Spinal cord (tissue), 10 donors: ENCODE measurements around the gene SH3RF3. TPM values are rescaled to one million over a fixed set of nuclear protein-coding genes. Genes with fewer than 3 reads are reported as not detected.

Source experiments
- DNase-seq, 6 donors: peaks; one replicate each; pipeline versions ENCODE4 v3.0.0 to v3.0.0-alpha.2; 2013 to 2015; ENCODE audit warnings: low spot score in 6 of 6, low read depth in 4 of 6
- H3K27ac ChIP-seq: one replicate; pipeline ENCODE4 v1.5.1; 2013; ENCODE audit warnings: low read depth, low read length, control low read depth
- H3K27me3 ChIP-seq: one replicate; pipeline ENCODE4 v1.6.1; 2013; ENCODE audit warnings: low read length; ENCODE audit not compliant: control insufficient read depth, insufficient read depth
- H3K36me3 ChIP-seq: one replicate; pipeline ENCODE4 v1.6.1; 2013; ENCODE audit warnings: low read length; ENCODE audit not compliant: control insufficient read depth, insufficient read depth
- H3K4me1 ChIP-seq: one replicate; pipeline ENCODE4 v1.6.1; 2013; ENCODE audit warnings: low read length; ENCODE audit not compliant: control insufficient read depth, insufficient read depth
- H3K4me3 ChIP-seq: one replicate; pipeline ENCODE4 v1.5.1; 2013; ENCODE audit warnings: low read depth, low read length, control low read depth
- H3K9me3 ChIP-seq: one replicate; pipeline ENCODE4 v1.6.1; 2013; ENCODE audit warnings: low read length; ENCODE audit not compliant: control insufficient read depth, insufficient read depth
- WGBS: methylation state at CpG from one replicate; pipeline ENCODE4 v1.1.5; 2013; ENCODE audit warnings: missing lambda C conversion rate; ENCODE audit not compliant: insufficient coverage; 5-methylcytosine and 5-hydroxymethylcytosine counted together
- polyA plus RNA-seq, 2 donors: library from polyadenylated mRNA; unstranded; fragments of 120-200 nt; gene quantifications; one replicate each; pipeline ENCODE4 v1.2.1, GENCODE V29; 2013; ENCODE audit not compliant: insufficient read length in 2 of 2
- total RNA-seq, 2 donors: library from RNA; depleted of rRNA in 1 of 2; stranded (reverse); fragments of 120-200 nt in 1 of 2; fragments of >200 nt in 1 of 2; gene quantifications; one replicate each; pipeline versions ENCODE4 v1.2.3 to v1.2.4, GENCODE V29; 2013 to 2014
- donor health status: healthy.

Gene SH3RF3
- total and polyA plus RNA-seq, 4 donors: 4.8 to 11.8 (median 7.8) TPM

- Histone ChIP-seq H3K36me3 (peaks cover 8% of the 10 kb centered on the region), H3K27me3 (peaks cover 8% of the 10 kb centered on the region), H3K9me3 (peaks cover 8% of the 10 kb centered on the region), H3K4me3 (no peak overlapping the region), H3K4me1 (peaks cover 44% of the 10 kb centered on the region), H3K27ac (peak overlapping the region; percentile 27)
- DNase-seq: peak in 2 of 6 donors; percentile 54 to 83
- 13% methylated on average over 3 of the region's 4 CpGs for WGBS
Measured at GRCh38 chr2:109439390-109439786, 310.4 kb downstream of the SH3RF3 start.

GRCh38 chr2:109439986-109440385, 311.0 kb downstream of the SH3RF3 start:
- Histone ChIP-seq H3K27ac (peak overlapping the region; percentile 27), H3K36me3 (peaks cover 8% of the 10 kb centered on the region), H3K4me1 (peaks cover 44% of the 10 kb centered on the region), H3K9me3 (peaks cover 9% of the 10 kb centered on the region), H3K27me3 (peaks cover 9% of the 10 kb centered on the region), H3K4me3 (no peak overlapping the region)
- WGBS: 93% methylated on average over 5 of the region's 7 CpGs
- DNase-seq: no peak

- no peak for DNase-seq
- H3K27ac ChIP-seq: no peak overlapping the region
- peaks cover 8% of the 10 kb centered on the region for H3K36me3 ChIP-seq
- H3K4me1 ChIP-seq: peaks cover 43% of the 10 kb centered on the region
- peaks cover 3% of the 10 kb centered on the region for H3K27me3 ChIP-seq
- no peak overlapping the region for H3K4me3 ChIP-seq
- H3K9me3 ChIP-seq: peaks cover 9% of the 10 kb centered on the region
- 65% methylated on average over 2 of the region's 4 CpGs for WGBS
Measured at GRCh38 chr2:109440499-109441156, 311.6 kb downstream of the SH3RF3 start.

- H3K27ac ChIP-seq: no peak overlapping the region
- H3K9me3 ChIP-seq: peaks cover 9% of the 10 kb centered on the region
- no peaks in the 10 kb centered on the region for H3K36me3 ChIP-seq
- H3K4me1 ChIP-seq: peaks cover 44% of the 10 kb centered on the region
- no CpG with 5 or more reads among the region's 2 CpGs for WGBS
- no peak overlapping the region for H3K4me3 ChIP-seq
- peaks cover 2% of the 10 kb centered on the region for H3K27me3 ChIP-seq
- no peak for DNase-seq
Measured at GRCh38 chr2:109442715-109443319, 313.8 kb downstream of the SH3RF3 start.

GRCh38 chr2:109444916-109445315, 315.9 kb downstream of the SH3RF3 start:
- Histone ChIP-seq H3K9me3 (peaks cover 9% of the 10 kb centered on the region), H3K4me3 (no peak overlapping the region), H3K36me3 (peaks cover 4% of the 10 kb centered on the region), H3K4me1 (peaks cover 42% of the 10 kb centered on the region), H3K27me3 (peaks cover 2% of the 10 kb centered on the region), H3K27ac (no peak overlapping the region)
- DNase-seq: no peak

GRCh38 chr2:109446278-109447131, 317.5 kb downstream of the SH3RF3 start:
- Histone ChIP-seq H3K9me3 (peaks cover 7% of the 10 kb centered on the region), H3K4me3 (no peak overlapping the region), H3K27ac (peak overlapping the region; percentile 48), H3K27me3 (peaks cover 2% of the 10 kb centered on the region), H3K4me1 (peaks cover 43% of the 10 kb centered on the region), H3K36me3 (peaks cover 7% of the 10 kb centered on the region)
- 48% methylated on average over 14 of the region's 20 CpGs for WGBS
- DNase-seq: peak in 1 of 6 donors; percentile 15

- peak in 2 of 6 donors; percentile 84 to 89 for DNase-seq
- 17% methylated on average over 6 of the region's 9 CpGs for WGBS
- Histone ChIP-seq H3K27me3 (peaks cover 2% of the 10 kb centered on the region), H3K9me3 (peaks cover 6% of the 10 kb centered on the region), H3K4me1 (peaks cover 43% of the 10 kb centered on the region), H3K27ac (no peak overlapping the region), H3K36me3 (peaks cover 7% of the 10 kb centered on the region), H3K4me3 (no peak overlapping the region)
Measured at GRCh38 chr2:109447251-109447661, 318.3 kb downstream of the SH3RF3 start.

GRCh38 chr2:109447776-109448175, 318.8 kb downstream of the SH3RF3 start:
- Histone ChIP-seq H3K36me3 (peaks cover 7% of the 10 kb centered on the region), H3K4me1 (peaks cover 43% of the 10 kb centered on the region), H3K27ac (peak overlapping the region; percentile 27), H3K27me3 (peaks cover 2% of the 10 kb centered on the region), H3K4me3 (no peak overlapping the region), H3K9me3 (peaks cover 6% of the 10 kb centered on the region)
- DNase-seq: peak in 2 of 6 donors; percentile 77 to 89
- 59% methylated on average over 6 of the region's 6 CpGs for WGBS

GRCh38 chr2:109448207-109448606, 319.2 kb downstream of the SH3RF3 start:
- peak overlapping the region; percentile 27 for H3K27ac ChIP-seq
- DNase-seq: no peak
- peaks cover 43% of the 10 kb centered on the region for H3K4me1 ChIP-seq
- peaks cover 5% of the 10 kb centered on the region for H3K9me3 ChIP-seq
- peaks cover 7% of the 10 kb centered on the region for H3K36me3 ChIP-seq
- H3K4me3 ChIP-seq: no peak overlapping the region
- WGBS: no CpG with 5 or more reads among the region's 4 CpGs
- H3K27me3 ChIP-seq: peaks cover 2% of the 10 kb centered on the region
